ENCODE measurements around the gene PROZ.
A peak's percentile ranks its signal among the peaks of the same experiment; 100 is the strongest.

Gene PROZ

GRCh38 chr13:113209336-113209758, 50.9 kb downstream of the PROZ start, which contains the start of gene CUL4A:
Gene CUL4A, plus strand, starts transcription at chr13:113209613. Its CDS starts 15 bp downstream, at chr13:113209628.
- DNase-seq: peak; percentile 79

DNA sequence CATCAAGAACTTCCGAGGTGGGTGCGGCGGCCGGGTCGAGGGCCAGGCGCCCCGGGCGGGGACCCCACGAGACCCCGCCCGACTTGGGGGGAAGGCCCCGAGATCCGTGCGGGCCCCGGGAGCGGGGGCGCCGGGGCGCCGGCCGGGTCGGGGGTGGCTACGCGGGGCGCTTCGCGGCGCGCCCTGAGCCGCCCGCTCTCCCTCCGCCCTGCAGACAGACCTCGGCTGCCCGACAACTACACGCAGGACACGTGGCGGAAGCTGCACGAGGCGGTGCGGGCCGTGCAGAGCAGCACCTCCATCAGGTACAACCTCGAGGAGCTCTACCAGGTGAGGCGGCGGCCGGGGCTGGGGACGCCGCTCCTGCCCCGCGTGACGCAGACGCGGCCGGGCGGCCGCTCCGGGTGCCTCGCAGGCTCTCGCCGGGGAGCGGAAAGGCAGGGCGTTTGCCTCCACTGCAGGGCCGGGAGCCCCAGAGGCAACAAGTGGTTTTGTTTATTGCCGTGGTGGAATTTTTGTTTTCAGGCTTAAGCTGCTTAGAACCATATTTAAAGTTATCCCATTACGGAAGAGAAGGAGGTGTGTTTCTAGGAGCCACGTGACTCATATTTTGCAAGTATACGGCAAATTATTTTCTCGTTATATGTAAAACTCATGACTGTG, 51.4 kb downstream of the PROZ start:
- no peak for DNase-seq

GRCh38 chr13:113210833-113211232, 52.4 kb downstream of the PROZ start:
- DNase-seq: no peak

- DNase-seq: no peak
Observed at GRCh38 chr13:113211774-113212173, 53.3 kb downstream of the PROZ start.

GRCh38 chr13:113216254-113217048, 58.0 kb downstream of the PROZ start:
- DNase-seq: peak; percentile 58

GRCh38 chr13:113218586-113218985, 60.1 kb downstream of the PROZ start:
- DNase-seq: no peak

DNA sequence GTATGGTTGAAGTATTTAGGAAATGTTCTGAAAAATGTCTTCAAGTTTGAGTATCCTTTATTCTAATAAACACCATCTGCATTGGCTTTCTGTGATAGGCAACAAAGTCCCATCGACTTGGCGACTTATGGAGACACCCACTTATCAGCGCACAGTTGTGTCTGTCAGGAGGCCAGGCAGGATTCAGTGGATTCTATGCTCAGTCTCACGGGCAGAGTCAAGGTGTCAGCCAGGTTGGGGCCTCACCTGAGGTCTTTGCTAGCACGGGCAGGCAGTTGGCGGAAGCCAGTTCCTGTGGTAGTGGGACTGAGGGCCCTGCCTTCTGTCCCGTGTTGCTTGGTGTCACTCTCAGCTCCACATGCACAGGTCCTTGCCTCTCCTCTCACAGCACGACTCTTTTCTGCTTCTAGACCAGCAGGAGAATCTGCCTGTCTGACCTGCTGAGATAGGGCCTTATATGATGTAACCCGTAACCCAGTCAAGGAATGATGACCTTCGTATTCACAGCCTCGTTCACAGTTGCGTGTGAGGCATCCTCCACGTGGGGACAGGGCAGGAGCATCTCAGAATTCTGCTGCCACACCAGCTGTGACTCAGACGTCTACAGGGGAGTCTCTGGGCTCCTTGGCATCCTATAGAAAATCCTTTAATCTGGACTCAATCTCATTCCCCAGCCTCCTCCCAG, 61.0 kb downstream of the PROZ start:
- no peak for DNase-seq

- DNase-seq: no peak
Observed at GRCh38 chr13:113220141-113220598, 61.7 kb downstream of the PROZ start.

GRCh38 chr13:113220877-113221276, 62.4 kb downstream of the PROZ start:
- DNase-seq: no peak

Data from fibroblast of upper back skin (primary cell).